GM19239 (cell line): ENCODE results near the gene ERBB2.
"Not testable (repeated sequence)": the region's sequence is repeated elsewhere in the genome, so short reads cannot be mapped to it uniquely, and the experiment has no call there.

Experiments used
- DNase-seq: peaks from one replicate; pipeline ENCODE4 v3.0.0; 2011; ENCODE audit warnings: low spot score; ENCODE audit not compliant: insufficient read length
- FAIRE-seq: peaks from 2 replicates; lab custom pipeline; 2011; peaks lifted over from hg19 to GRCh38; lab: Jason Lieb, UNC

The ERBB2 gene

DNA sequence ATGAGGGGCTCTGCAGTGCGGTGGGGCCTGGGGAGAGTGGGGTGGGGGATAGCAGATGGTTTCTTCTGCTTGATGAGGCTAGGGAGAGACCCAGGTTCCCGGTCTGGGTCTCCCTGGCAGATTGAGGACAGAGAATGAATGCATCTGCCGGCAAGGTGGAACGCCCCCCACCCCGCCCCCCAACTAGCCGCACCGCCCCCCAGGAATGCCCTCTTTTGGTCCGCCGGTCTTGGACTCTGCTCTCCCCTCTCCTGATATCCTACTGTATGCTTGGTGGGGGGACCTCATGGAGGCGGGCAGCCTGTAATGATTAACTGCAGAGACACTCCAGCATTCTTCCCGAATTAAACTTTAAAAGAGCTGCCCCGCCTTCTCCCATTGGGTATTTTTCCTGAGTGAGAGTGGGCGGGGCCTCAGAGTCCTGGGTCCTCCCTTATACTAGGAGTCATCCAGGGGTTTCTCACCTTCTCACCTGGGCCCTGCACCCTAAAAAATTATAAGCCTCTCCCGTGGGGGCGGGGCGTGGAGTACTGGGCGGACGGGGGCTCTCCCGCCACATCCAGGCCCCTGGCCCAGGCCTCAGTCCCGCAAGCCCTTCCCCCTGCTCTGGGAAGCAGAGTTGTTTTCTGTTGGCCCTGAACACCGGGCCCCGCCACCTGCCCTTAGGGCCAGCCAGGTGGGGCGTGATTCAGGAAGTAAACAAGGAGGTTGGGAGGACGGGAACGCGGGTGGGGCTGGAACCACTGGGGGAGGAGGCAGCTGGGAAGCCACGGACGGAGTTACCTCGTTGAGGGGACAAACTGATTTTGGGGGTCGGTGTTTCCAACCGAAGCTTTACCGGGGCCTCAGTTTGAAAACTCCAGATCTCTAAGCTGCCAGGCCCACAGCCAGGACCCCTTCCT is 39.4 kb downstream of the ERBB2 start:
- FAIRE-seq (peak; percentile 53), DNase-seq (no peak)

DNA sequence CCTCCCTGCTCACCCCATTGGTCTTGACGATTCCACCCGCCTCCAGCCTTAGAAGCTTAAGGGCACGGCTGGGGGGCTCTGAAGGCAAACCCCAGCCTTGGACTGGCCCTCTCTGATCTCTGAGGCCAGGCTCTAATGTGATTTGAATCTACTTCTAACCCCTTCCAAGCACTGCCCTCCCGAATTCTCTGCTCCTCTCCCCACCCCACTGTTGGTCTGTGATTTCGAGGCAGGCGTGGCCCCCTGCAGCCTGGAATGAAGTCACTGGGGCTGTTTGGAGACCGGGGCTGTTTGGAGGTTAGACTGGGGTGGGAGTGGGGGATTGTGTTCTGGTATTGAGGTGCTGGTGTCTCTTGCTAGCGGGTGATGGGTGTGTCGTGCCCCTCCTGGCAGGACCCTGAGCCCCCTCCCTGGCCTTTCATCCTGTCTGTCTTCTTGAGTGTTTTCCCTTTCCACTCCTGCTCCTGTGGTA is 40.1 kb downstream of the ERBB2 start:
- FAIRE-seq = no peak
- DNase-seq = no peak

DNA sequence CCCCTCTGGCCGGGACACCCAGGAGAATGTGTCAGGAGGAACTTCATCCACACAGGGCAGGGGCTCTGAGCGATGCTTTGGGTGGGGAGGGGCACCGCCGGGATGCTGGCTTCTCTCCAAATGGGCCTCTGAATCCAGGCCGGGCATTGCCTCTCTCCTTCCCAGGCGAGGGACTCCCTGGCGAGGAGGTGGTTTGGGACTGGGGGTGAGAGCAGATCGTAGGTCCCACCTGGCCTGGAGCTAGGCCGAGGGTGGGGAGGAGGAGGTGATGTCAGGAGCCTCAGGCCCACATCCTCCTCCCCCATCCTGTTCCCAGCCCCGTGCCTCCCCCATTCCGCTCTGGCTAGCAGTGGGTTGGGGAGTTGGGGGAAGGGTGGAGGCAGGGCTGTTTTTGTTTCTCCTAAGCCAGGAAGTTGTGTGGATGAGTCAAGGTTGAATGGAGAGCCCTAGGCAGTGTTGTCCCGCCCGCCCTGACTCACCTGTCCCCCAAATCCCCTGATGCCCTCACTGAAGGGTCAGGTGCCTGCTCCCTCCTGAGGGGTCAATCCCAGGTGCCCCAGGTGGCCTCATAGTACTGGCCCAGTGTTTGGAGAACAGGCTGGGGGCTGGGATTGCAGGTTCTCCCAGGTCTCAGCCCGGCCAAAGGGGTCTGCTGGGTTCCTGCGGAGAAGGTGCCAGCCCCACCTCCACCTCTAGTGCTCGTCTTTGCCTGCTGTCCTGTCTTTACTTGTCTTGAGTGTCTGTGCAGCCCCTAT is 40.7 kb downstream of the ERBB2 start:
- DNase-seq (no peak), FAIRE-seq (no peak)

DNA sequence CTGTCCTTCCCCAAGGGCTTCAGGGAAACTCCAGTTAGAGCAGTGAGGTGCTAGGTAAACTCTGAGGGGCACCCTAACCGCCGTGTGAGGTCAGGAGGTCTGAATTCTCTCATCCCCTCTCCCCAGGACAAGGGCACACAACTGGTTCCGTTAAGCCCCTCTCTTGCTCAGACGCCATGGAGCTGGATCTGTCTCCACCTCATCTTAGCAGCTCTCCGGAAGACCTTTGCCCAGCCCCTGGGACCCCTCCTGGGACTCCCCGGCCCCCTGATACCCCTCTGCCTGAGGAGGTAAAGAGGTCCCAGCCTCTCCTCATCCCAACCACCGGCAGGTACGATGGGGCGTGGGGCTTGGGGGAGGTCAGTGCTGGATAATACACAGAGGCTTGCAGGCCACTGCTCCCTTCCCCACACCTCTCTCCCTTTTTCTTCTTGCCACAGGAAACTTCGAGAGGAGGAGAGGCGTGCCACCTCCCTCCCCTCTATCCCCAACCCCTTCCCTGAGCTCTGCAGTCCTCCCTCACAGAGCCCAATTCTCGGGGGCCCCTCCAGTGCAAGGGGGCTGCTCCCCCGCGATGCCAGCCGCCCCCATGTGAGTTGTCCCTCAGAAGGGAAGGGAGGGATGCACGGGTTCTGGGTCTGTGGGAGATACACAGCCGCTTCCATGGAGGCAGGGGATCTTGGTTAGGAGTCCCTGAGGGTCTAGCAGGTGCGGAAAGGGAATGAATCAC is 42.4 kb downstream of the ERBB2 start:
- DNase-seq (no peak), FAIRE-seq (no peak)

DNA sequence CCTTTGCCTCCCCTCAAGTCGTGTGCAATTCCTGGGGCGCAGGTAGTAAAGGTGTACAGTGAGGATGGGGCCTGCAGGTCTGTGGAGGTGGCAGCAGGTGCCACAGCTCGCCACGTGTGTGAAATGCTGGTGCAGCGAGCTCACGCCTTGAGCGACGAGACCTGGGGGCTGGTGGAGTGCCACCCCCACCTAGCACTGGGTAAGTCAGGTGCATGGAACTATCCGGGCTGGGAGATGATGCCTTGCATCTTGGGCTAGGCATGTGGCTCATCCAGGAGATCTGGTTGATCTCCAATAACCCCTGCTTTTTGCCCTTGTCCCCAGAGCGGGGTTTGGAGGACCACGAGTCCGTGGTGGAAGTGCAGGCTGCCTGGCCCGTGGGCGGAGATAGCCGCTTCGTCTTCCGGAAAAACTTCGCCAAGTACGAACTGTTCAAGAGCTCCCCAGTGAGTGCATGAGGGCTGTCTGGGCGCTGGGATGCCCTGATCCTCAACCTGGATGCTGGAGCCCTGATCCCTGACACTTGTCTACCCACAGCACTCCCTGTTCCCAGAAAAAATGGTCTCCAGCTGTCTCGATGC is 43.1 kb downstream of the ERBB2 start:
- DNase-seq = no peak
- no peak for FAIRE-seq

DNA sequence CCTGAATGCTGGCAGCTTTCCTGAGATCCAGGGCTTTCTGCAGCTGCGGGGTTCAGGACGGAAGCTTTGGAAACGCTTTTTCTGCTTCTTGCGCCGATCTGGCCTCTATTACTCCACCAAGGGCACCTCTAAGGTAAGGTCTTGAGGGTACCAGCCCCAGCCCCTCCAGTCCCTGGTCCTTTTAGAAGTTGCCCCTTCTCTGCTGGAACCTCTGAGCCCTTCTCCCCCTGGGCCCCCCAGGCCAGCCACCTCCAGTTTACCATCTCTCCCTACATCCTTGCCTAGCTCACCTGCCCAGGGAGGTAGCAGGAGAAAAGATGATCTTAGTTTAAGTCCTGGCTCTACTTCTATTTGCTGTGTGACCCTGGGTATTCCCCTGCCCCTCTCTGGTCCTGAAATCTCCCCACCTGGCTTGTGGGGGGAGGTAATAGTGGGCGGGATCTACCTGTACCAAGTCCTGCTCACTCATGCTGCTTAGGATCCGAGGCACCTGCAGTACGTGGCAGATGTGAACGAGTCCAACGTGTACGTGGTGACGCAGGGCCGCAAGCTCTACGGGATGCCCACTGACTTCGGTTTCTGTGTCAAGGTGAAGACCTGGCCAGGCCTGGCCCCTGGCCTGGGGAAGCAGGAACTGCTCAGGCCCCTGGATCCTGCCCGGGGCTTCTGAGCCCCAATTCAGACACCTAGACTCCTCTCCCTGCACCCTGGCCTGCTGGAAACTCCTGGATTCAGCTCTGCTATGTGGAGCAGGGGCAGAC is 44.4 kb downstream of the ERBB2 start:
- DNase-seq = no peak
- FAIRE-seq = no peak

DNA sequence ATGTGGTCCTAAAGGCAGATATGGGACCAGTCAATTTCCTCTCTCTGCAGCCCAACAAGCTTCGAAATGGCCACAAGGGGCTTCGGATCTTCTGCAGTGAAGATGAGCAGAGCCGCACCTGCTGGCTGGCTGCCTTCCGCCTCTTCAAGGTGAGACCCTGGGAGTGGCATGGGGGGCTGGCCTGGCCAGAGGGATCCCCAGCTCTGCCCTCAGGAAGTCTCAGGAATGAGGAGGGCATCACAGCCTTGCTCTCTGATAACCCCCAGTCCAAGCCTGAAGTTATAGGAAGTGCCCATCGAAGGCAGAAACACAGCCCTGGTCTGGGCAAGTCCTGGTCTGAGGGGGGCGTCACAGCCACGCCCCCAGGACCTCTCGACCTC is 45.0 kb downstream of the ERBB2 start:
- DNase-seq = no peak
- FAIRE-seq = no peak

DNA sequence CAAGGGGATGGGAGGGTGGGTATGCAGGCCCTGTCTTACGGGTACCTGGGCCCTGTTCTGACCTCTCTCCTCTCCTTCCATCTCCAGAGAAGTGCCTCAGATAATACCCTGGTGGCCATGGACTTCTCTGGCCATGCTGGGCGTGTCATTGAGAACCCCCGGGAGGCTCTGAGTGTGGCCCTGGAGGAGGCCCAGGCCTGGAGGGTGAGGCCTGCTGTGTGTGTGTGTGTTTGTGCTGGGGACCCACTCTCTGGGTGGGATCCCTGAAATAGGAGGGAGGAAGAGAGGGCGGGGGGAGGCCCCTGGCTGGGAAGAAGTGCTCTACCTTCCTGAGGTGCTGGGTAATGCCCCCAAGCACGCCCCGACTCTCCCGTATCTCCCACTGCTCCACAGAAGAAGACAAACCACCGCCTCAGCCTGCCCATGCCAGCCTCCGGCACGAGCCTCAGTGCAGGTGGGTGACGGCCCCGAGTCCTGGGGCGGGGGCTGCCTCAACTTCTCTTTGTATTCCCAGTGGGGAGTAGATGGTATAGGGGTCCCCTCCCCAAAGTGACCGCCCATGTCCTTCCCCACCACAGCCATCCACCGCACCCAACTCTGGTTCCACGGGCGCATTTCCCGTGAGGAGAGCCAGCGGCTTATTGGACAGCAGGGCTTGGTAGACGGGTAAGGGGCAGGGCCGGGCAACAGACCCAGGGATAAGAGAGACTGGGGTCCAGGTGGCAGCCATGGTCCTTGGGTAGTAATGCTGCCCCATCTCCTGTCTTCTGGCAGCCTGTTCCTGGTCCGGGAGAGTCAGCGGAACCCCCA is 45.7 kb downstream of the ERBB2 start:
- DNase-seq (no peak), FAIRE-seq (no peak)

DNA sequence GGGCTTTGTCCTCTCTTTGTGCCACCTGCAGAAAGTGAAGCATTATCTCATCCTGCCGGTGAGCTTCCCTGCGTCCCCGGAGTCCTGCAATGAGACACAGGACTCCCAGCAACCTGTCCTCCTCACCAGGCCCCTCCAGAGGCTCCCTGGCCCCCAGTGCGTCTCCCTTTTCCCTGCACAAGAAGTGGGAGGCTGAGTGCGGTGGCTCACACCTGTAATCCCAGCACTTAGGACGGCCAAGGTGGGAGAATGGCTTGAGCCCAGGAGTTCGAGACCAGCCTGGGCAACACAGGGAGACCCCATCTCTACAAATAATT is 46.2 kb downstream of the ERBB2 start:
- FAIRE-seq = no peak
- no peak for DNase-seq

DNA sequence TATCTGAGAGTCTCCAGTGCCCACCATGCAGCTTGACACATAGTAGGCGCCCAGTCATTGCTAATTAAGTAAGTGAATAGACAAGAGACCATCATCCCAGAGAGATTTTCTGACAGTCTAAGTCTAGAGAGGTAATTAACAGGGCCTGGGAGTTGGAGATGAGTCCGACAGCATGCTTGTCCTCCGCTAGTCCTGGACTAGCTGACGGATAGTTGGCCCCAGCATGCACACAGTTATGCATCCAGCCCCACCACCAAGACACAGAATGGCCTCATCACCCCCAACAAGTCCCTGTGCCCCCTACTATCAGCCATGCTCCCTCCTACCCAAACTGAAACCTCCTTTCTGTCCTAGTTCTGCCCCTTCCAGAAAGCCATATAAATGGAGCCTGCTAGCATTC is 47.9 kb downstream of the ERBB2 start:
- FAIRE-seq (no peak), DNase-seq (no peak)

DNA sequence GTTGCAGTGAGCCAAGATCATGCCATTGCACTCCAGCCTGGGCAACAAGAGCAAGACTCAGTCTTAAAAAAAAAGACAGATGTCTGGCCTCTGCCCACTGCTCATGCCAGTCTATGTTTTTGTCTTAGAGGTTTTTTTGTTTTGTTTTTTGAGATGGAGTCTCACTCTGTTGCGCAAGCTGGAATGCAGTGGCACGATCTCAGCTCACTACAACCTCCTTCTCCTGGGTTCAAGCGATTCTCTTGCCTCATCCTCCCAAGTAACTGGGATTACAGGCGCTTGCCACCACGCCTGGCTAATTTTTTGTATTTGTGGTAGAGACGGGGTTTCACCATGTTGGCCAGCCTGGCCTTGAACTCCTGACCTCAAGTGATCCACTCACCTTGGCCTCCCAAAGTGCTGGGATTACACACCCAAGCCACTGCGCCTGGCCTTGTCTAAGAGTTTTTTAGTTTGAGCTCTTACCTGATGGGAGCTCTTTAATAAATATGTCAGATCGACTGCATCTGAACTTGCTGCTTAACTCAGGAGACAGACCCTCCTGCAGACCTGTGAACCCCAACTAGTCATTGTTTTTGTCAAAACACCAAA is 48.7 kb downstream of the ERBB2 start:
- not testable (repeated sequence) for FAIRE-seq, DNase-seq

DNA sequence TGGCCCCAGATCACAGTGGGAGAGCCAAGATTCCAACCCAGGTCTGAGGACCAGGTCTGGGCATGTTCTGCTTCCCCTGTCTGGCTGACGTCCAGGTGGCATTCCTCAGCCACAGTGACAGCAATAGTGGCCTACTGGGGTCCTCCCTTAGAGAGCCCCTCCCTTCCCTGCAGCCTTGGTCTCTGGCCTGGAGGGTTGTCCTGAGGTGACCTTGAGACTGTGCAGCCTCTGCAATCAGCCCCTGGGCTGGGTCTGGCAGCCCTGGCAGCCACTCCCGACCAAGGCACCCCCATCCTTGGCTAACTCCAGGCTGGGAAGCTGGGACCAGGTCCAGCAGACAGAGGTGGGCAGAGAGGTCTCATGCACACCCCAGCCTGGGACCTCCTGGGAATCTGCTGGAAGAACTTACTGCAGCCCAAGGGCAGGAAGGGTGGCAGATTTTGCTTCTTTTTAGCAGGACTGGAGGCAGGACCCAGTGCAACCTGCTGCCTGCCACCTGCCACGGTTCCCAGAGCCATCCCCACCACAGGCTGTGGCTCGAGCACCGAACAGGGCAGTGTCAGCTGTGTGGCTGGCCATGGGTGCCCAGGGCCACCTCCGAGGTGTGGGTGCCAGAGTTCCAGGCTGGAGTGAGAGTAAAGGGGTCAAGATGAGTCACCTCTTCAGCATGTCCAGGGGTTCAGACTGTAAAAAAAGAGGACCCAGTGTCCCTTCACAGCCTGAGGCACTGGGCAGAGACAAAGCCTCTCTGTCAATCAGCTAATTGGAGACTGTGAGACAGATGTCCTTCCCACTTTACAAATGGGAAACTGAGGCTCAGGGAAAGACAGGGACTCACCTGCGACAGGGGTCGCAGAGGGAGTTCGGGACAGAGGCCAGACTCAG is 50.5 kb downstream of the ERBB2 start:
- no peak for FAIRE-seq
- DNase-seq = no peak

DNA sequence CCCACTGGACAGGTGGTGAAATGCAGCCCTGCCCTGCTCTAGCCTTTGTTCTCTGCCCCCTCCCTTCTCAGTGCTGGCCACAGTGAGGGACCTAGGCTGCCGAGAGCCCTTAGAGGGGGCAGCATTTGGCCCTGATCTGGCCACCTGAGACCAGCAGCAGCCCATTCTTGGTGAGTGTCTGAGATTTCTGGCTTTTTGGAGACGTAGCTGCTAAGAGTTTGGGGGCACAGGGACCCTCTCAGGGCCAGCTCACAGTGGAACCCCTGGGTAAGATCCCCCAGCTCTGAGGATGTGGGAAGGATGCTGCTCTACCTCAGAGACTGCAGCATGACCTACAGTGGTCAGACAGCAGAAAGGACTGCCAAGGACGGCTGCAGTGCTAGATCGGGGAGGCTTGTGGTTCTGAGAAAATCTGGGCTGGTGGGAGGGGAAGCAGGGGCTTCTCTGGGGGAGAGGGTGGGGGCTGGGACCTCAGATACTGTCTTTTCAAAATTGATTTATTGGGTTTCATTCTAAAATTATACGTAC is 51.2 kb downstream of the ERBB2 start:
- no peak for DNase-seq
- FAIRE-seq = no peak

DNA sequence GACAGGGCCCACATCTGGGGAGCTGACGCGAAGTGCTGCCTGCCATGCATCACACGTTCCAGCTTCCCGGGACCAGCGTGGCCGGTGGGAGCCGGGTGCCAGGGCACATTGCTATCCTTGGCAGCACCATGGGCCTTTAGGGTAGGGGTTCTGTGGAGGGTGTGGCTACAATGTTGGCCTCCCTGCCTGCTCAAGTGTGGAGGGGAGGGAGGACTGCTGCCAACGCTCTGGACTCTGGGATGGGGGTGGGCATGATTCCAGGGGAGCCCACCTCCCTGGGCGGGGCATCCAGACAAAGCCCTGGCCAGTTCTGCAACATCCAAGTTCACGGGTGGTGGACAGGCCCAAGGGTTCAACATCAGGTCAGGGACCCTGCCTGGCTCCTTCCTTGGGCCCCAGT is 51.8 kb downstream of the ERBB2 start:
- DNase-seq = no peak
- FAIRE-seq = no peak

DNA sequence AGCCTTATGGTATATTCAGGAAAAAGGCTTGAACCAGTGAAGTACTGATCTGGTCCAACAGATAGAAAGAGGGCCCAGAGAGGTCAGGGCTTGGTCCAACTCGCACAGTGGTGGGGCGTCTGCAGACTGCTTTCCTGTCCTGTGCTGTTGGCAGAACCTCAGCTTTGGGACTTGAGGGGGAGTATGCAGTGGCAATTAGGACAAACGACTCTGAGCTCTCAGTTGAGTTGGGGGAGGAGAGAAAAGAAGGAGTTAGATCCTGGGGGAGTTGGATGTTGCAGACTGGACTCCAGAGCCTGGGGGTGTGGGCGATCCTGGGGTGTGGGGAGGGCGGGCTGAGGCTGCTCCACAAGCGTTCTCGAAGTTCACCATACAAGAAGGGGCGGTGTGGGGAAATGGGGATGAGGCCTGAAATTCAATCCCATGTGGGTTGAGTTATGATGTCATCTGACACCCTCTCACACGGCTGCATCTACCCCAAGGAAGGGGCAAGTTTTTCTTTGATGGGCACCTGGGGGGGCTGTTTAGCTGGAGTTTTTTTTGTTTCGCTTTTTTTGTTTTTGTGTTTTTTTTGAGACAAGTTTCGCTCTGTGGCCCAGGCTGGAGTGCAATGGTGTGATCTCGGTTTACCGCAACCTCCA is 52.5 kb downstream of the ERBB2 start:
- DNase-seq (no peak), FAIRE-seq (no peak)

DNA sequence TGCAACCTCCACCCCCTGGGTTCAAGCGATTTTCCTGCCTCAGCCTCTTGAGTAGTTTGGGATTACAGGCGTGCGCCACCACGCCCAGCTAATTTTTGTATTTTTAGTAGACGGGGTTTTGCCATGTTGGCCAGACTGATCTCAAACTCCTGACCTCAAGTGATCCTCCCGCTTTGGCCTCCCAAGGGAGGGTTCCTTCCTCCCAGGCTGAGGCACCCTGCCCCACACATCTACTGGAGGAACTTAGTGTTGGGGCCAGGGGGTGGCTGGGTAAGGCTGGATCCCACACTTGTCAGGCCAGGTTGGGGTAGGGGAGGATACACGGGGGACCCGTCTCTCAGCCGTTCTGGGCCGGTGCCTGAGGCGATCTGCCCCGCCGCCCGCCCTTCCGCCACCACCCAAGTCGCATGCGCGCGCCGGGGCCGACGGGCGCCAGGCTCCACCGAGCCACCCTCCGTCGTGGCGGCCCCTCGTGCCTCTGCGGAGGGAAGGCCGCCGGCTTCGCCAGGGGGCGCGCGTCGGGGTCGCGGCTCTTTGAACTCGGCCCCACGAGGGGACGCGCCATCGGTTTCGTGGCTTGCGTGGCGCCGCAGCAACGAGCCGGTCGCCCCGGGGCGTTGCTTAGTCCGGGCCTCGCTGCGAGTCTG is 53.8 kb downstream of the ERBB2 start:
- DNase-seq = peak; percentile 71
- no peak for FAIRE-seq
